Stimulated activated CD4-positive, alpha-beta T cell treated with anti-CD3 and anti-CD28 coated beads, Interleukin-4, amount 100 ng/mL, for 48 hours (primary cell): ENCODE results near the gene NEB.
A peak's percentile ranks its signal among the peaks of the same experiment; 100 is the strongest.

Experiments used
- DNase-seq, 2 donors: peaks; one replicate each; pipeline ENCODE4 v3.0.0-alpha.2; 2020; ENCODE audit warnings: low read depth in 2 of 2

NEB gene

GRCh38 chr2:151695778-151696177 is 38.5 kb downstream of the NEB start:
- no peak for DNase-seq

DNA sequence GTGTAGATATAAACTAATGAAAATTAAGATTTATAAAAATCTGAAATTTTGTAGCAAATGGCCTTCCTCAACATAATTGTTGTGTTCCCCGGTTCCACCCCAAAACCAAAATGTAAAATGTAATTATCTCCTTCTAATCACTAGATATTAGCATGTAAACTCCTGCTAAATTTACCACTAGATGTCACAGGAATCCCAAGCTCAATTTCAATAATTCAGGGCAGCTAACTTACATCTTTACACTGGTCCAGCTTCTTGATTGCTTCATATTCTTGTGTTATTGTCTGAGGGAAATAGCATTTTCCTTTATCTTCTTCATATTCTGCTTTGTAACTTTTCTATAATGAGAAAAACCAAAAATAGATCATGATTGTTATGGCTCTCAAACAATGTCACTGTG is 42.6 kb downstream of the NEB start:
- DNase-seq = no peak

GRCh38 chr2:151688719-151689118 is 45.6 kb downstream of the NEB start:
- no peak for DNase-seq

DNA sequence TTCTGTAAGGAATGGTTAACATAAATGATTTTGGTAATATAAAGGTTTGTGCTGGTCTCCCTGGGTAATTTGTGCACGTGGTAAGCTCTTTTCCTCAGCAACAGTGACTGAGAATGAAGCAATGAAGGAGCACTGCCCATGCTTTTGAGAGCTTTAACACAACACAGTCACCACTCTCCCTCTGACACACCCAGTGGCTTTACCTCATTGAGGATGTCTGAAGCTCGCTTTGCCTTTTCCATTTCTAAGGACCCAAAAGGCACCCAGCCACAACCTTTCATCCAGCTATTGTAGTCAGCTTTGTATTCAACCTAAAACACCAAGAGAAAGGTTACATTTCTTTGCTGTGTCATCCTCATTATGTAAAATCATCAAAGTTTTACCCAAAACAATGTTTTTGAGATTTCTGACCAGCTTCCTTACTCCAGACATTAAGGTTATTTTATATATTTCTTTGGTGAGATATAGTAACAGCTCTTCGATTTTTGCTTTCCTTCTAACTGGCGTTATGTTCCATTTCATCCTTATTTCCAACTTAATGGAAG is 51.7 kb downstream of the NEB start:
- DNase-seq = no peak

- no peak for DNase-seq
Observed at GRCh38 chr2:151681051-151681450, 53.2 kb downstream of the NEB start.

GRCh38 chr2:151679994-151680393 is 54.3 kb downstream of the NEB start:
- no peak for DNase-seq

- DNase-seq = no peak
Observed at GRCh38 chr2:151678849-151679248, 55.4 kb downstream of the NEB start.

- DNase-seq = no peak
Observed at GRCh38 chr2:151673016-151673415, 61.3 kb downstream of the NEB start.

DNA sequence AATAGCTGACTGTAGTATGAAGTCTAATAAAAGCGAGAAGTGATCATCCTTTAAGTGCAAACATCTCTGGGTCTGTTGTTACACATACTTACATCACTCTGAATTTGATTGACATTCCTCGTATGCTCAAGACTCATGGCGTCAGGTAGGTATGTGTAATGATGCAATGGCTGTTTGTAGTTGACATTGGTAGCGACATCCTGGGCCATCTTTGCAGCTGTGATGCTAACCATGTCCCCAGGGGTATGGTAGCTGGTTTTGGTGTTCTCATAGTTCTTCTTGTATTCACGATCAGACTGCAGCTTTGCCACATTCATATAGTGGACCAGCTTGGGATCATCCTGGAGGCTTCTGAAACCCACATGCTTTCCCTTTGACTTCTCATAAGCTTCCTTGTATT is 62.0 kb downstream of the NEB start:
- DNase-seq = no peak

- DNase-seq = no peak
Observed at GRCh38 chr2:151670846-151671597, 63.3 kb downstream of the NEB start.

DNA sequence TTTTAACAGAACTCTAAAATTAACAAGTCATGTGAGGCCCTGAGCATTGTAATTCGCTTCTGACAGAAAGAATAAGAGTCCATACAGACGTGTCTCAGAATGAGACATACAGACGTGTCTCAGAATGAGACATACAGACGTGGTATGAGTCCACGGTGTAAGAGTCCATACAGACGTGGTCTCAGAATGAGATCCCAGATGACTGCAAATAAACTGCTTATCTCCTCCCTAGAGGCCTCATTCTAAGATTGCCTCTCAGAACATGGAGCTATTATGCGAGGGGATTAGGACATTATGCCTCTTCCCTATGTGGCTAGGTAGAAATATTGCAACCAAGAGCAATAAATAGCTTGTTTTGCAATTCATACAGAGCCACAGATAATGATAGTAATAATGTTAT is 63.9 kb downstream of the NEB start:
- no peak for DNase-seq

DNA sequence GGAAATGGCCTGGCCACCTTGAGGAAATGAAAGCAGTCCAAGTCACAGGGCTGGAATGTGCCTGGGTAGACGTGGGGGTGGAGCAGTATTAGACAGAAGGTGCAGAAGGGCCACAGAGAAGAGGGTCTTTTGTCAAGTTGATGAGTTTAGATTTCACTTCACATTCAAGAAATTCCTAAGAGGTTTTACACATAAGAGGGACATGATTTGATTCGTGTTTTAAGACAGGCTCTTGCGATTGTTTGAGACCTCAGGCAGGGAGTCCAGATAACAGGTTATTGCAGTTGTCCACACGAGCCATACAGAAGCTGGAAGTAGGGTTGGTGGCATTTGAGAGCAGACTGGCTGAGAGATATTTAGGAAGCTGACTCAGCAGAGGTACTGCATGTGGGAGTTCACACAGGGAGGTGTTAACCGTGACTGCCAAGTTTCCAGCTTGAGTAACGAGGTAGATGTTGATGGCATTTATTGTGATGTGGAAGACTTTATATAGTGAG is 64.6 kb downstream of the NEB start:
- DNase-seq = peak; percentile 0 to 1

DNA sequence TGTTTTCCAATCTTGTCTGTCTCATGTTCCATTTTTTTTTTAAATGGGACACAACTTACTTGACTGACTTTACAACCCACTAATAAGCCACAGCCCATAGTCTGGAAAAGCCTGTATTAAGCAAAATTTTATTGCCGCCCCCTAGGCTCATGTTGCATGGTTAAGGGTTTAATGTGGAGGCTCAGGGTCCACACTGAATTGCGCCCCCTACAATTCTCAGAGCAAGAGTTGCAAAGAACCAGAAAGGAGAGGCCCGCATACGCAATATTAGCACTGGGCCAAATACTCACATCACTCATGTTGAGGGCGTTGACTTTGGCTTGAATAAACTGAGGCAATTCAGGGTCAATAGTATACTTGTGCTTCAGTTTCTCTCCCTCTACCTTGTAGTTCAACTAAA is 65.5 kb downstream of the NEB start:
- DNase-seq = no peak

- DNase-seq = no peak
Observed at GRCh38 chr2:151665959-151666358, 68.3 kb downstream of the NEB start.

DNA sequence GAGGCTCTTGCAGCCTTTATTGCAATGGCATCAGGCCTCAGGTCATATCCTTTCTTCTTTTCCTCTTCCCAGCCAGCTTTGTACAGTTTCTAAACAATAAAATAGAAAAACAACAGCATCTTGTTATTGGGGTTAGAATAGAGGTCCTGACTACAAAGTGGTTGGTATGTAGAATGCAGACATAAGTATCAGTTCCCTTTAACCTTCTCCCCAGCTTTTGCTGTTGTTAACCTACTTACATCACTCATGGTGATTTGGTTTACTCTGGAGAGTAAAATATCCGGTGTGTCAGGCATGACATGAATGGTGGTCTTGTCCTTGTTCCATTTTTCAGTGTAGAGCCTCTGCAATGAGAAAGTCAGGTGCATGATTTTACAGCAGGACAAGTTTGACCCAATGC is 69.8 kb downstream of the NEB start:
- DNase-seq = no peak

DNA sequence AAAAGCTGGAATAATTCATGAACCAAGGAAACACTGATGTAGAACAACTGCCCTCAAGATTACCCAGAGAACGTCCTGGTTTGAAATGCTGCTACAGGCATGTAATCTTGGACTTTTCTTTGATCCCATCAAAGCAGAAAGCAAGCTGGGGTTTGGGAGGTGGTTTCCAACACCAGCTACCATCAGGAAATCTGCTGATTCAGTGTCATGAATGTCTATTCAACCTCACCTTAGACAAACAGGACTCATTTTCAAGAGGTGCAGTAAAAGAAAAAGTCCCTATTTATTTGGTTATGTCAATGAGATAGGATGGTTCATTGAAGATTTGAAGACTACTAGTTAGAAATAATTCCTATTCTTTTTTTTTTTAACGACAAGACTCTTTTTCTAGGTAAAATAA is 72.7 kb downstream of the NEB start:
- no peak for DNase-seq

DNA sequence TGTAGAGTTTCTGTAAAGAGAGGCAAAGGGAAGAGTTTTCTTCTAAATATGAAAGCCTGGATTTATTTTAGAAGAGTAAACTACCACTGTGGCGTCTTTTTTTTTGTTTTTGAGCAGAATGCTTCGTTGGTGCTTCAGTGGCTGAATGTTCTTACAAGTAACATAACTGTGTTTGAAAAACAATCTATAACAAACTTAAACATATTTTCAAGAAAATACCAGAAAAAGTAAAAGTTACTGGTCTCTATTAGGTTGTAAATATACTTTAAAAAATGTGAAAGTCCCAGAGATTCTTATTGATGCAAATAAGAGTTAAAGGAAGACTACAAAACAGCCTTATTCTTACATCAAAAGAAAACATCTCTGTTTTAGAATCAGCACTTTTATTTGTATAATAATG is 76.2 kb downstream of the NEB start:
- DNase-seq = no peak

- DNase-seq = no peak
Observed at GRCh38 chr2:151657667-151658076, 76.6 kb downstream of the NEB start.

DNA sequence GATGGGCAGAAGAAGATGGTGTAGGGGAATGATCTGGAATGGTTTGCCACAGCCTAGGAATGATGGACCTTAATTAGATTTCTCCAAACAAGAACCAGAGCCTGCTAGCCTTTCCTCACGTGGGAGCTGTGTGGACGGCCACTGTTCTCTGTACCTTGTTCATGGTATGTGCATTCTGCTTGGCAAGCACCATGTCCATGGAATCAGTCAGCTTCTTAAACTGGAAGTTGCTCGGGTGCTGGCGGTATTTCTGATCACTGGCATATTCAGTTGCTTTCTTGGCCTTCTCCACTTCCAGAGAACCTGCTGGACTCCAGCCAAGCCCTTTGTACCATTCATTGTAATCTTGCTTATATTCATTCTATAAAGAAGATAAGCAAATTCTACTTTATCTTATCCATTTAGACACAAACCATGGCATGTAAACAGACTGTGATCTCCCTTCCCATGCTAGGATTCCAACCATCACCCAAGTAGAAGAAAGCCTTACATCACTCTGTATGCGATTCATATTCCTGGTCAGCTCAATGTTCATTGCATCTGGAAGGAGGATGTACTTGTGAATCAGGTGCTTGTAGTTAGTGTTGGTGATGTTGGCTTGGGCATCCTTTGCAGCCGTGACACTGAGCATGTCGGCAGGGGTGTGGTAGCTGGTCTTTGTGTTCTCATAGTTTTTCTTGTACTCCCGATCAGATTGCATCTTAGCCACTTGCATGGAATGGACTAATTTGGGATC is 78.4 kb downstream of the NEB start:
- DNase-seq = no peak

GRCh38 chr2:151654891-151655290 is 79.4 kb downstream of the NEB start:
- DNase-seq = no peak

- DNase-seq = no peak
Observed at GRCh38 chr2:151654085-151654484, 80.2 kb downstream of the NEB start.

DNA sequence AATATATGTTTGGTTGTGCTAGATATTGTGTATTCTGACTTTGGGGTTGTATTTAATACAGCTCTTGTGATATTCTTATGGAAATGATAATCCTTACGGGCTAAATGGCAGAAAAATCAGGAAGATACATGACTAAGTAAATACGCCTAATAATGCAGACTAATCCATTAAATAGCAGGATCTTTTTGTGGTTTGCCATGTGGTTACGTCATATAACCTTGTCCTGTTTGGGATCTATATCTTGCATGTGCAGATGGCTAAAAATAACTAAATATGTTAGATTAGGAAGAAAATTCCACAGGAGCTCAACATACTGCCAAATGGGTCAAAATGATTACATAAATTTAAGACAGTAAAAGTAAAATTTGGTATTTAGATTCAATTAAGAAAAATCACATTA is 83.0 kb downstream of the NEB start:
- no peak for DNase-seq

GRCh38 chr2:151650456-151650855 is 83.8 kb downstream of the NEB start:
- no peak for DNase-seq
